NCI-H2196 treated with DMSO at 0.1 percent for 48 hours (cell line): ENCODE results near the gene DDX31.
"Not testable (repeated sequence)": the region's sequence is repeated elsewhere in the genome, so short reads cannot be mapped to it uniquely, and the experiment has no call there.

ENCODE experiments used
- DNase-seq: peaks from one replicate; lab custom pipeline; 2025; ENCODE audit not compliant: unreplicated experiment; lab: John Stamatoyannopoulos, UW

Gene DDX31

DNA sequence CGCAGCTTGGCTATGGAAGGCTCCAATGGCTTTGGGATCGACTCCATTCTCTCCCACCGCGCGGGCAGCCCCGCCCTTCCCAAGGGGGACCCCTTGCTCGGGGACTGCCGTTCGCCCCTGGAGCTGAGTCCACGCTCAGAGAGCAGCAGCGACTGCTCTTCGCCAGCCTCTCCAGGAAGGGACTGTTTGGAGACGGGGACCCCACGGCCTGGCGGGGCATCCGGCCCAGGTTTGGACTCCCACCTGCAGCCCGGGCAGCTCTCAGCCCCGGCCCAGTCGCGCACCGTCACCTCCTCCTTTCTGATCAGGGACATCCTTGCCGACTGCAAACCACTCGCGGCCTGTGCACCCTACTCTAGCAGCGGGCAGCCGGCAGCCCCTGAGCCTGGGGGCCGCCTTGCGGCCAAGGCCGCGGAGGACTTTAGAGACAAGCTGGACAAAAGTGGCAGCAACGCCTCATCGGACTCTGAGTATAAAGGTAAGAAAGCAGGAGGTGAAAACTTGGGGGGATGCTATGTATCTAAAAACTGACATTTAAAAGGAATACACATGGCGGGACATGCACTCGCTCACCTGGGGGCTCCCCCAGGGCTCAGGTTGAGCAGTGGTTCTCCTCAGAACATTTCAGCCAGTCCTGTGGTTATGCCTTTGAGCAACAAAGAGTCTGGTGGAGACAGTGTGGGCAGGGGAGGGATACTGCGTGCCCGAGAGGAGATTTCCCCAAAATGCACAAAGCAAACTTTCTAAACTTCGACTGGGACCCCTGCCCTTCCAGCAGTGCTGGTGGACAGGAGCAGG lies 86.8 kb downstream of the DDX31 start:
- DNase-seq, result no peak

DNA sequence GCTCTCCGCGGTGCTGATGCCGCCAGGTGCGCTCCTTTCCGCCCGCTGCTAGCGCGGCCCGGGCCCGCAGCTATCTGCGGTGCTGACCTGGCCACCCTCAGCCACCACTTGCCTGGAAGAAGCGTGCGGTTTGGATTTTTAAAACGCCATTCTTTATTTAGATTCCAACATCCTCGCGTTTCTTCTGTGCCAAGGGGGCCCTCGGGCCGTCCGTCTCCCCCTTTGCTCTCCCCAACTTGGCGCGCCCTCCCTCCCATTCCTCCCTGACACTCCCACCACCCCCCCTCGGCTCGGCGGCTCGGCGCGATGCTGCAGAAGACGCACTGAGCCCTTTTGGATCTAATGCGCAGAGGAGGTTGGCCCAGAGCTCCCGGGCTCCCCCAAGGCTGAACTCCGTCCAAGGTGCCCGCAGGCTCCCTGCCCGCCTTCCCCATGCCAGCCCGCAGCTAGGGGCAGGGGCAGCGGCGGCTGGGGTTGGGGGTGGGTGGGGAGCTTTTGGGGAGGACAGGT lies 87.5 kb downstream of the DDX31 start, which contains the start of gene BARHL1:
Gene BARHL1, plus strand, starts transcription at position 331 of the 510 bp plus-strand sequence. CDS start 192 bp downstream, outside the sequence.
- no peak for DNase-seq

GRCh38 chr9:132579427-132579798 lies 90.4 kb downstream of the DDX31 start:
- DNase-seq, result no peak

DNA sequence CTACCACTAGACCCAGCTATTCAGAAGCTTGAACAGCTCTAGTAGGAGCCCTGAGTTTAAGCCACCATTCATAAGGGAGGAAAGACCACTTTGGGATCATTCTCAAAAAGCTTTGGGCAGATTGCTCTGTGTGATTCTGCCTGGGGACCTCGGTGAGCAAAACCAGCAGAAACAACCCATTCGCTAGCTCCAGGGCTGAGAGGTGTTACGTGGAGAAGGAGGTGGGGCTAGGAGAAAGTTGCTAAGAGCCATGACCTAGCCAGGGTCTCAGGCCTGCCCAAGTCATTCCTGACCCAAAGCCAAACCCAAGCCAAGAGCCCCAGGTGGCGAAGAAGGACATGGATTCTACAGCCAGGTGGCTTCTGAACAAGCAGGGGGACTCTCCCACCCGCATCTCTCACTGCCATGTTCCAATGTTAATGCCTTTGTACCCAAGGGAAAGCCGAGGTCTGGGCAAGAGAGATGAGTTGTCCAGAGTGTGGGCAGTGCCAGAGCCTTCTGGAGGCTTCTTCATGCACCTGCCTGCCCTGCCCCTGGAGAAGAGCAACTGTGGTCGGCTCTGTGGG lies 91.3 kb downstream of the DDX31 start:
- no peak for DNase-seq

DNA sequence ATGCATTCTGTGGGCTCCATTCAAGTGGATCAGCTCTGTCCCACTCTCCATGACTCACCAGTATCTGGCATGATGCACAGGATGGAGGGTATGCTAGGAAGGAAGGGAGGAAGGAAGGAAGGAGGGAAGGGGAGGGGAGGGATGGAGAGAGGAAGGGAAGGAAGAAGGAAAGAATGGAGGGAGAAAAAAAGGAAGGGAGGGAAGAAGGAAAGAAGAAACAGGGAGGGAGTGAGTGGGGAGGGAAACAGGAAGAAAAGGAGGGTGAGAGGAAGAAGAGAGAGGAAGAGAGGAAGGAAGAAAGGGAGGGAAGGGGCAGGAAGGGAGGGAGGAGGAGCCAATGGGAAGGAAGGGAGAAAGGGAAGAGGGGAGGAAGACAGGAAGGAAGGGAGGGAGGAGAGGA lies 92.7 kb downstream of the DDX31 start:
- DNase-seq, result no peak

- DNase-seq, result no peak
These were observed 94.0 kb downstream of the DDX31 start for GRCh38 chr9:132575811-132576210.

GRCh38 chr9:132575005-132575609 lies 94.7 kb downstream of the DDX31 start:
- peak; percentile 76 for DNase-seq

GRCh38 chr9:132572921-132573320 lies 96.9 kb downstream of the DDX31 start:
- peak; percentile 3 for DNase-seq

GRCh38 chr9:132571806-132572600 lies 97.8 kb downstream of the DDX31 start:
- no peak for DNase-seq

DNA sequence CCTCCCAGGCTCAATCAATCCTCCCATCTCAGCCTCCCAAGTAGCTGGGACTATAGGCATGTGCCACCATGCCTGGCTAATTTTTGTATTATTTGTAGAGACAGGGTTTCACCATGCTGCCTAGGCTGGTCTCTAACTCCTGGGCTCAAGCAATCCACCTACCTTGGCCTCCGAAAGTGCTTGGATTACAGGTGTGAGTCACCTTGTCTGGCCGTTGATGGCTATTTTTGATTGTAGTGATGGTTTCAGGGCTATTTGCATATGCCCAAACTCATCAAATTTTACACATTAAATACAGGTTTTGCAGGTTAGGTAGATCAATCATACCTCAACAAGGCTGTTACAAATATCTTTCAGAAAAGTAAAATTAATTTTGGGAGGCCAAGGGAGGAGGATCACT lies 101.0 kb downstream of the DDX31 start:
- DNase-seq, result not testable (repeated sequence)

GRCh38 chr9:132564526-132564925 lies 105.3 kb downstream of the DDX31 start:
- no peak for DNase-seq

GRCh38 chr9:132562306-132562573 lies 107.5 kb downstream of the DDX31 start:
- DNase-seq, result no peak

- DNase-seq, result no peak
These were observed 109.1 kb downstream of the DDX31 start for GRCh38 chr9:132560616-132561202.

DNA sequence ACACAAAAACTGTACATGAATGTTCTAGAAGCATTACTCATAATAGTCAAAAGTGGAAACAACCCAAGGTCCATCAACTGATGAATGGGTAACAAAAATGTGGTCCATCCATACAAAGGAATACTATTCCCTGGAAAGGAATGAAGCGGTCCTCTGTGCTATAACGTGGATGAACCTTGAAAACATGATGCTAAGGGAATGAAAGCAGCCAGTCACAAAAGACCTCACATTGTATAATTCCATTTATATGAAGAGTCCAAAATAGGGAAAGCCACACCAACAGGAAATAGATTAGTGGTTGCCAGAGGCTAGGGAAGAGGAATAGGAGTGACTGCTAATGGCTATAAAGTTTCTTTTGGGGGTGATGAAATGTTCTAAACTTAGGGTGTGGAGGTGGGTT lies 110.1 kb downstream of the DDX31 start:
- no peak for DNase-seq

GRCh38 chr9:132557159-132557558 lies 112.6 kb downstream of the DDX31 start:
- no peak for DNase-seq

- DNase-seq, result no peak
These were observed 113.1 kb downstream of the DDX31 start for GRCh38 chr9:132556714-132557113.

- no peak for DNase-seq
These were observed 113.5 kb downstream of the DDX31 start for GRCh38 chr9:132556235-132556634.

DNA sequence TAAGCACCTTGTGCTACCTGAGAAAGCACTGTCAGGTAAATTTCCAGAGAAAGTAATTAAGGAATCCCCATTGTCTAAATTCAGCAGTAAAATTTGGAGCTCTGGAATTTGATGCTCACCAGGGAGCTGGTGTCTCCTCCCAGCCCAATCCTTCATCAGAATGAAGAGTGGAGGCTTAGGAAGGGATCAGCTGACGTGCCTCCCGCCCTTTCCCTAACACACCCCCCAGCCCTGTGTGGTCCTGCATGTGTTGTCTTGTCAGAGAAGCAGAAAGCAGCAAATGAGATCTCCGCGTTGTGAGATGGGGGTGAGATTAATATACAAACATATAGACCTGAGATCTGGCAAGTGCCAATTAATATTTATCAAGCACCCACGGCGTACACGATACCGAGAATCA lies 114.3 kb downstream of the DDX31 start:
- DNase-seq, result no peak

GRCh38 chr9:132554755-132555154 lies 115.0 kb downstream of the DDX31 start:
- DNase-seq, result no peak

DNA sequence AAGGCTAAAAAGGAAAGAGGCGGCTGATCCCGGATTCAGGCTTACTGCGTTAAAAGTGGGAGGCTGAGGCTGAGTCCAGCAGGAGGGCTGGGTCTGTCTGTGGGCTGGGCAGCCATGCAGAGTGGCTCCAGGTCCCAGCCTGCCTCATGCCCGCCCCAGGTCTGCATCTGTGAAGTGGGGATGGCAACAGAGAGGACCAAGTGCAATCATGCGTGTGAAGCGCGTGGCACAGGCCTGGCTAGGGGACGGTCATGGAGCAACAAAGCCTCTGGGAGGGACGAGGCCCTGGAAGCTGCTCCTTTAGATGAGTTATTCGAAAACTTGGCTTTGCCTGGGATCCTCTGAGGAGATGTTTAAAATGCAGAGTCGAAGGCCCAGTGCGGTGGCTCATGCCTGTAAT lies 117.7 kb downstream of the DDX31 start:
- DNase-seq, result no peak

- no peak for DNase-seq
These were observed 118.2 kb downstream of the DDX31 start for GRCh38 chr9:132551556-132551955.
